ENCODE data around the gene S100A9. TPM values are rescaled to one million over a fixed set of nuclear protein-coding genes. Genes with fewer than 3 reads are reported as not detected.

The S100A9 gene
- total and polyA plus RNA-seq, 2 of the 4 experiments (the other 2 are of a cell fraction) = not detected

DNA sequence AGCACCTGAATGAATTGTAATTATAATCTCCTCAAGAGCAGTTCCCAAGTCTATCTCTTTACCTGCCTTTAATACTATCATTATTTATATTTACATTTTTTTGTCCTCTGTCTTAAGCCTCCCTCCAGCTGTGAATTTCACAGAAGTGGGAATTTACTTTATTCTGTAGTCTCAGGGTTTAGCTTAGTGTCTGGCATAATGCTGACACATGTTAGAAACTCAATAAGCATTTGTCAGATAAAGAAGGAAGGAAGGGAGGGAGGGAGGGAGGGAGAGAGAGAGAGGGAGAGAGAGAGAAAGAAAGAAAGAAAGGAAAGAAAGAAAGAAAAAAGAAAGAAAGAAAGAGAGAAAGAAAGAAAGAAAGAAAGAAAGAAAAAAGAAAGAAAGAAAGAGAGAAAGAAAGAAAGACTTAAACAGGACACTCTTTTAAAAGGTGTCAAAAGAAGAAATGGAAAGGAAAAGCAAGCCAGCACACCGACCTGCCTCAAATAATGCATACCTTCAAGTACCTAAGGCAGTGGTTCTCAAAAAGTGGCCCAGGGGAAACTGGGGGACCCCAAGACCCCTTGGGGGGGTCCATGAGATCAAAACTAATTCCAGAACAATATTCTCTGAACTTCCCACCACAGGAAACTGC, 7.2 kb upstream of the S100A9 start:
- TF ChIP-seq BHLHE40 (IDR thresholded peaks at IDR 0.05; ENCODE audit: low read depth, low read length) (no peak), RAD21 (IDR thresholded peaks at IDR 0.05; ENCODE audit: low read length) (no peak), MAZ (IDR thresholded peaks at IDR 0.05; ENCODE audit: borderline replicate concordance, low read depth, low read length) (no peak), POLR2A (IDR thresholded peaks at IDR 0.05; ENCODE audit: low read depth, low read length) (no peak), FOS (IDR thresholded peaks at IDR 0.05; ENCODE audit: low read depth, low read length) (no peak)
- TF ChIP-seq, protein P1, sequence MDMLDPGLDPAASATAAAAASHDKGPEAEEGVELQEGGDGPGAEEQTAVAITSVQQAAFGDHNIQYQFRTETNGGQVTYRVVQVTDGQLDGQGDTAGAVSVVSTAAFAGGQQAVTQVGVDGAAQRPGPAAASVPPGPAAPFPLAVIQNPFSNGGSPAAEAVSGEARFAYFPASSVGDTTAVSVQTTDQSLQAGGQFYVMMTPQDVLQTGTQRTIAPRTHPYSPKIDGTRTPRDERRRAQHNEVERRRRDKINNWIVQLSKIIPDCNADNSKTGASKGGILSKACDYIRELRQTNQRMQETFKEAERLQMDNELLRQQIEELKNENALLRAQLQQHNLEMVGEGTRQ (IDR thresholded peaks at IDR 0.05; ENCODE audit: low read depth, low read length) = no peak
- Histone ChIP-seq H3K9me3 (ENCODE audit: control insufficient read depth, insufficient read depth, low read length) (no peaks in the 10 kb centered on the region), H2AK9ac (replicated peaks; ENCODE audit: low read depth, low read length, poor library complexity) (no peak overlapping the region), H4K20me1 (ENCODE audit: insufficient read depth, low read length) (no peaks in the 10 kb centered on the region), H3K4me3 (ENCODE audit: insufficient read depth, low read depth, low read length) (no peak overlapping the region), H3K9ac (ENCODE audit: low read depth, low read length) (no peak overlapping the region), H3K9me1 (ENCODE audit: insufficient read depth, low read length) (no peaks in the 10 kb centered on the region), H2BK120ac (ENCODE audit: low read depth, low read length) (no peak overlapping the region), H3K27ac (ENCODE audit: insufficient read depth, low read length) (no peak overlapping the region), H2BK20ac (ENCODE audit: low read depth, low read length) (no peak overlapping the region), H4K91ac (ENCODE audit: insufficient read depth, low read depth, low read length) (no peak overlapping the region), H4K5ac (ENCODE audit: low read depth, low read length) (no peak overlapping the region), H2AFZ (replicated peaks; ENCODE audit: low read length, poor library complexity) (no peak overlapping the region), H2AK5ac (ENCODE audit: low read depth, low read length) (no peak overlapping the region), H3K23ac (ENCODE audit: low read depth, low read length) (no peak overlapping the region), H4K8ac (ENCODE audit: low read depth in 2 of 2, low read length in 2 of 2) (no peak overlapping the region), H3K4me1 (ENCODE audit: control insufficient read depth, insufficient read depth, low read length) (no peaks in the 10 kb centered on the region), H3K79me1 (ENCODE audit: low read depth in 1 of 2, low read length in 2 of 2) (no peaks in the 10 kb centered on the region), H3K36me3 (ENCODE audit: control insufficient read depth, insufficient read depth, low read length) (no peaks in the 10 kb centered on the region), H3K27me3 (ENCODE audit: control insufficient read depth, insufficient read depth, low read length) (no peaks in the 10 kb centered on the region; the same call in 1 of the 2 replicates), H3K14ac (replicated peaks; ENCODE audit: low read depth, low read length) (no peak overlapping the region), H3K18ac (ENCODE audit: low read depth, low read length) (no peak overlapping the region), H3K4me2 (ENCODE audit: low read depth, low read length) (no peak overlapping the region), H3K56ac (ENCODE audit: extremely low read depth, insufficient read depth, low read length) (no peak overlapping the region; the same call in 1 of the 2 replicates), H2BK5ac (ENCODE audit: low read depth, low read length, poor library complexity, severe bottlenecking) (no peak overlapping the region), H3K4ac (ENCODE audit: low read depth, low read length) (no peak overlapping the region), H2BK15ac (ENCODE audit: low read depth, low read length) (no peak overlapping the region)
- intact Hi-C loops (cut with micrococcal nuclease) = no loop called here
- no CpG with 5 or more reads among the region's 1 CpG for WGBS, 2 experiments (ENCODE audit: extremely low coverage in 2 of 2, insufficient read length in 1 of 2)
- ChIA-PET POLR2A (ENCODE audit: unreplicated experiment) (no interaction called here), CTCF (interaction anchor here (2.6 kb wide), 1 partner anchor 145 kb away, joined by 17 read pairs; no protein-coding TSS in a partner anchor)
- in situ Hi-C loops (cut with MboI; ENCODE audit: low sequenced_read_pairs) = no loop called here
- no TSS peak for BruUV-seq (replicated peaks)
- dilution Hi-C loops (cut with HindIII; ENCODE audit: low sequenced_read_pairs, unreplicated experiment) = no loop called here
- DNase-seq (no peak), ATAC-seq (ENCODE audit: low read depth) (no peak)
